Measurements from ENCODE around the gene TOM1L1. TPM values are rescaled to one million over a fixed set of nuclear protein-coding genes. Genes with fewer than 3 reads are reported as not detected.

The TOM1L1 gene
- total RNA-seq, 1 donor = 5.8 TPM

DNA sequence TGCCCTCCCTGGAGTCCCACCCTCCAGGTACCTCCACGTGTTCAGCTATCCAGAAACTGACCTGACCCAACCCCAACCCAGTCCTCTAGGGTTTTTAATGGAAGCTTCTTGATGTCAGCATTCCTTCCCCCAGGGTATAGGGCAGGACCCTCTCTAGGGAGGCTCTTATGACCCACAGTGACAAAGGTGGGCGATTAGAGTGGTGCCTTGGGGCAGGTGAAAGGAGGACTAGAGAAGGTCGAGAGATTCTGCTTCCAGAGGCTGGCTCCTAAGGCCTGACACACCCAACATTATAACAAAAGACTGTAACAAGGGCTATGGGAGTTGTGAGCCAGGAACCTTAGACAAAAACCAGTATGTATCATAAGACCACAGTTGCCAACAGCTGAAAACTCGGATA is 50.6 kb downstream of the TOM1L1 start:
- no peak for DNase-seq (ENCODE audit: low read depth)
- no peak overlapping the region for H3K4me3 ChIP-seq (ENCODE audit: low read depth, low read length)
- TF ChIP-seq, protein P1, sequence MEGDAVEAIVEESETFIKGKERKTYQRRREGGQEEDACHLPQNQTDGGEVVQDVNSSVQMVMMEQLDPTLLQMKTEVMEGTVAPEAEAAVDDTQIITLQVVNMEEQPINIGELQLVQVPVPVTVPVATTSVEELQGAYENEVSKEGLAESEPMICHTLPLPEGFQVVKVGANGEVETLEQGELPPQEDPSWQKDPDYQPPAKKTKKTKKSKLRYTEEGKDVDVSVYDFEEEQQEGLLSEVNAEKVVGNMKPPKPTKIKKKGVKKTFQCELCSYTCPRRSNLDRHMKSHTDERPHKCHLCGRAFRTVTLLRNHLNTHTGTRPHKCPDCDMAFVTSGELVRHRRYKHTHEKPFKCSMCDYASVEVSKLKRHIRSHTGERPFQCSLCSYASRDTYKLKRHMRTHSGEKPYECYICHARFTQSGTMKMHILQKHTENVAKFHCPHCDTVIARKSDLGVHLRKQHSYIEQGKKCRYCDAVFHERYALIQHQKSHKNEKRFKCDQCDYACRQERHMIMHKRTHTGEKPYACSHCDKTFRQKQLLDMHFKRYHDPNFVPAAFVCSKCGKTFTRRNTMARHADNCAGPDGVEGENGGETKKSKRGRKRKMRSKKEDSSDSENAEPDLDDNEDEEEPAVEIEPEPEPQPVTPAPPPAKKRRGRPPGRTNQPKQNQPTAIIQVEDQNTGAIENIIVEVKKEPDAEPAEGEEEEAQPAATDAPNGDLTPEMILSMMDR (IDR thresholded peaks at IDR 0.05; ENCODE audit: insufficient read depth, low read length) = no peak

DNA sequence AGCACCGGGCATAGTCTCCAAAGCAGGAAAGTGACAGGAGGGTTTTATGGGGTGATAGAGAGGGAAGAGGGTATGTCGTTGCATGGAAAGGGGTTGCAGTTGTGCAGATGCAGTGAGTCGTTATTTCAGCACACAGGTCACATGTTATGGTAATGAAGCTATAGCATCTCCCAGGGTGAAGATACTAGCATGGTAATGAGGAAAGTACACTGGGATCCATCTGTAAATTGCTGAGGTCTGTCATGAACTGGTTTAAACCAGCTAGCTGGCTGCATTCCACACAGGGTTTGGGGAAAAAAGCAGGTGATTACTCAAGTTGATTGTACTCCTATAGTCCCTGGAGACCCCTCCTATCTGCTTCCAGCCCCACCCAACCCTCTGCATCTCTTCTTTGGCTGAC is 56.1 kb downstream of the TOM1L1 start:
- H3K4me3 ChIP-seq (ENCODE audit: low read depth, low read length) = no peak overlapping the region
- no peak for DNase-seq (ENCODE audit: low read depth)
- TF ChIP-seq, protein P1 (IDR thresholded peaks at IDR 0.05; ENCODE audit: insufficient read depth, low read length) = no peak

DNA sequence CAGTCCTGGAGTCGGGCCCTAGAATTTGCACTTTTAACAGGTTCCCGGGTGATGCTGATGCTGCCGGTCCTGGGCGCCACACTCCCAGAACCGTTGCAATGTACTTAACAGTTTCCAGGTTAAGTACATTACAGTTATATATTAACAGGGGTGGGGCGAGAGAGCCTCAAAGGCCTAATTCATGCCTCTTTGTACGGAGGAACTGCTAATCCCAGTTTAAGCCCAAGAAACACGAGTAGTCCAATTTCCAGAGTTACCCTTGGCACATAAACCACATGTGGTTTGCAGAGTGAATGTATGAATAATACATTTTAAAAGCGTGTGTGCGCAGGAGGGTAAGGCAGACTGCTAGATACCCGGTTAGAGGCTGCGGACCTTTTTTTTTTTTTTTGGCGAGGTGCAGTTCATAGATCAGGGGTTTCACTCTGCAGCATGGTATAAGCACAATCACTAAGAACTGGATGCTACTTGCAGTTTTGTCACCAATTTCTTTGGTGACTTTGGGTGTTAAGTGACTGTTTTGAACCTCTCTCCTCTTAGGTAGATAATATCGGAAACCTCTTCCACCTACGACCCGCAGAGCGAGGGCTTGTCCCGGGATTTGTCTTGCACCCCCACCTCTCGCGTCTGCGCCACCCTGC is 67.1 kb downstream of the TOM1L1 start:
- DNase-seq (ENCODE audit: low read depth) = peak; percentile 25

DNA sequence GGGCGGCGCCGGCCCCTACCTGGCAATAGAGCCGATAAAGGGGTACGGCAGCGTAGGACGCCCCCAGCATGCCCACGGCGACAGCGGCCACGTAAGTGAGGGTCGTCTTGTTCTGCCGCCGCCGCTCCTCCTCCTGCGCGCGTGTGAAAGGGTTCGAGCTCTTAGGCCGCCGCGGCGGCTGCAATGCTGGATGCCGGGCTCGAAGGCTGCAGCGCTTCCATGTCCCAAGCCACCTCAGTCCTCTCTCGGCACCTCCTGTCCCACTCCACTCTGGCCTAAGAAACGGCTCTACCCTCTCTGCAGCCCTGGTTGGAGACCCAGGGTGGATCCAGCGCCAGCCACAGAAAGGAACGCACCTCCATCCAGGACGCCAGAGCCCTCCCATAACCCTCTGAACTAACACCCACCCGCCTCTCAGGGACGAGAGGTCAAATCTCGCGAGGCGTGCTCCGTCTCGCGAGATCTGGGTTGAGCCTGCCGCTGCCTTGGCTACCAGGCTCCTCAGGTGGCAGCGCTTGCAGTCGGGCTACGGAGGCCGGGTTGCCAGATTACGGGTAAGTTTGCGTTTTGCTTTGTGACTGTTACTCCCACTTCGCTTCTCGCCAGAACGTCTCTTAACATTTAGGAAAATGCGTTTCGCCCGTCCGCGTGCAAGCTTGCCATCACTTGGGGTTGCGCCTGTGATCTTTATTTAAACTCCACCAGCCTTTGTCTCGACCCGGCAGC is 67.8 kb downstream of the TOM1L1 start, which contains the start of the genes COX11 and STXBP4:
Gene COX11 (minus strand): TSS at position 393 of the 726 bp plus-strand sequence. CDS start 8 bp downstream, at position 385.
Gene STXBP4 (plus strand): TSS at position 504 of the 726 bp plus-strand sequence. CDS start 17,455 bp downstream, outside the sequence.
- TF ChIP-seq, protein P1 (IDR thresholded peaks at IDR 0.05; ENCODE audit: insufficient read depth, low read length) = peak; percentile 66

More for the DNA sequence above, 67.1 kb downstream of the TOM1L1 start:
- H3K4me3 ChIP-seq (ENCODE audit: low read depth, low read length) = peak overlapping the region; percentile 94
- TF ChIP-seq, protein P1 (IDR thresholded peaks at IDR 0.05; ENCODE audit: insufficient read depth, low read length) = no peak

DNA sequence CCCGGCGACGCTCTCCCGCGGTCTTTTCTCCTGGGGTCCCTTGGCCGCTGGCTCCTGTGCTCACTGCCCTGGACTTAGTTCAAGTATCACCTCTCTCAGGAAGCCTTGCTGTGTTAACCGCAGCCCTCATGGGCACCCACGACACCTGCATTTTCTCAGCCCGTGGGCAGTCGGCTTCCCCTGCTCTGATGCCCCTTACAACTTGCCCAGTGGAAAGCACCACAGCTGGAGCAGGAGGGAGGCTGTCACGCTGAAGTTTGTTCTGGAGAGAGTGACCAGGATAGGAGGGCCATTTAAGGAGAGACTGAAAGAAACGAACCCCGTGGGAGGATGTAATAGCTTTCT is 68.3 kb downstream of the TOM1L1 start:
- TF ChIP-seq, protein P1 (IDR thresholded peaks at IDR 0.05; ENCODE audit: insufficient read depth, low read length) = no peak
- H3K4me3 ChIP-seq (ENCODE audit: low read depth, low read length) = peak overlapping the region; percentile 94
- peak; percentile 49 for DNase-seq (ENCODE audit: low read depth)

More for the DNA sequence above, 67.8 kb downstream of the TOM1L1 start, which contains the start of the genes COX11 and STXBP4:
- peak within 1 kb of the TSS; percentile 94 for H3K4me3 ChIP-seq (ENCODE audit: low read depth, low read length)
- peak; percentile 96 for DNase-seq (ENCODE audit: low read depth)

DNA sequence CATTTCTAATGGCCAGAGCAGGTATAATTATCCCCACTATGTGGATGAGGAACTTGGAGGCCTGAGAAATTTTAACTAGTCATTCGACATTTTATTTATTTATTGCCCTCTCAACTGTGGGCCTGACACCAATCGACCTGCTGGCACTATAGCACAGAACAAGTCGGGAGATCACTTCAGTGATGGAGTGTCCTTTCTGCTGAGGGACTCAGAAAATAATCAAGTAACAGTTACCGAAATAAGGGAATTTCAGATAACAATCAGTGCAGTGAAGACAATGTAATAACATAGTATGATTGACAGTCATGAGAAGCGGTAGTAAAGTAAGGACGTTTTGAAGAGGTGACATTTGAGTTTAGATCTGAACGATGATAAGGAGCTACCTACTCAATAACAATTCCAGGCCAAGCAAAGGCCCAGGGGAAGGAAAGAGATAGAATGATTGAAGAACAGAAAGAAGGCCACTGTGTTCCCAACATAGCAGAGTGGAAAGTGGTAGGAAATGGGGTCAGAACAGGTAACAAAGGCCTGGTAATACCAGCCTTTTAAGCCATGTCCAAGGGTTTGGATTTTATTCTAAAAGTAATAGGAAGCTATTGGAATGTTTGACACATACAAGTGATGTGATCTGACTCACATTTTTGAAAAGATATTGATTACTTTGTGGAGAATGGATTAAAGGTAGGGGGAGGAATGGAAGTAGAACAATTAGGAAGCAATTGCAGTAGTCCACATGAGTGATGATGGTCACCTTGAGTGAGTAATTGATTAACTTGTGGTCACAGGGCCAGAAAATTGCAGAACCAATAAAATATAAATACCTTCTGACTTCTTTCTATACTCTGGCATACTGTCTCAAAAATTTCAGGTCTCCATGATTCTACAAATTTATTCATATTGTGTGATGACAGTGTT is 69.3 kb downstream of the TOM1L1 start:
- DNase-seq (ENCODE audit: low read depth) = no peak
- peak overlapping the region; percentile 94 for H3K4me3 ChIP-seq (ENCODE audit: low read depth, low read length)
- TF ChIP-seq, protein P1 (IDR thresholded peaks at IDR 0.05; ENCODE audit: insufficient read depth, low read length) = no peak
